ENCODE measurements around the gene ZDHHC19. TPM values are rescaled to one million over a fixed set of nuclear protein-coding genes. Genes with fewer than 3 reads are reported as not detected.

Gene ZDHHC19
- total RNA-seq, 1 donor from 2014 or later: 1.2 TPM

- DNase-seq (ENCODE audit: low spot score): no peak
These were observed 61.3 kb downstream of the ZDHHC19 start for GRCh38 chr3:196149831-196150301.

DNA sequence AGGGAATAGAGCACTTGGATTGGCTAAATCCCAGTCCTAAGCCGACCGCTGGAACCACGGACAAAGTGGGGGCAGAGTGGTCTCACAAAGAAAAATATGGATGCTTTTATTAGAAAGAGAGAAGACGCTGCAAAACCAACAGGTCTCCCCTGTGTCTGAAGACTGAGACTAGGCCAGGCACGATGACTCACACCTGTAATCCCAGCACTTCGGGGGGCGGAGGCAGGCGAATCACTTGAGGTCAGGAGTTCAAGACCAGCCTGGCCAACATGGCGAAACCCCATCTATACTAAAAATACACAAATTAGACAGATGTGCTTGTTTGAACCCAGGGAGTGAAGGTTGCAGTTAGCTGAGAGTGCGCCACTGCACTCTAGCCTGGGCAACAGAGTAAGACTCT, 61.8 kb downstream of the ZDHHC19 start:
- no peak for DNase-seq (ENCODE audit: low spot score)

Other genes with a start within 250 kb of the ZDHHC19 start
- gene TFRC, start 129.3 kb downstream of the ZDHHC19 start, total RNA-seq: 154 TPM
- 0.63 TPM for gene SLC51A, start 5.1 kb upstream of the ZDHHC19 start, total RNA-seq
- gene PCYT1A, start 76.3 kb upstream of the ZDHHC19 start, total RNA-seq: 54.9 TPM
- gene DYNLT2B, start 106.8 kb upstream of the ZDHHC19 start, total RNA-seq: 9.8 TPM
- not detected for gene TM4SF19, start 127.0 kb upstream of the ZDHHC19 start, total RNA-seq
- 52.0 TPM for gene UBXN7, start 221.0 kb upstream of the ZDHHC19 start, total RNA-seq